Activated naive CD4-positive, alpha-beta T cell treated with anti-CD3 and anti-CD28 coated beads, Interleukin-2, amount 50 U/mL, for 72 hours (primary cell): ENCODE results near the gene GGTA1. TPM values are rescaled to one million over a fixed set of nuclear protein-coding genes. Genes with fewer than 3 reads are reported as not detected.
"Not testable (repeated sequence)": the region's sequence is repeated elsewhere in the genome, so short reads cannot be mapped to it uniquely, and the experiment has no call there.

Experiments used
- ATAC-seq, 2 donors: fragments of 150-1000 bp; cut with Tn5 transposase; 2 replicates each; pipeline ENCODE4 v1.10.0; 2021; ENCODE audit warnings: mild to moderate bottlenecking in 2 of 2, moderate library complexity in 2 of 2
- DNase-seq, 2 donors: peaks; one replicate each; pipeline ENCODE4 v3.0.0; 2021 to 2022; ENCODE audit warnings: low spot score in 2 of 2
- H3K27ac Mint-ChIP-seq, 2 donors: one replicate each; pipeline ENCODE4 v1.8.0; 2022; ENCODE audit warnings: mild to moderate bottlenecking in 2 of 2, mixed read lengths in 2 of 2
- H3K36me3 Mint-ChIP-seq, 2 donors: one replicate each; pipeline ENCODE4 v1.8.0; 2022; ENCODE audit warnings: mixed read lengths in 2 of 2
- H3K9me3 Mint-ChIP-seq, 2 donors: one replicate each; pipeline ENCODE4 v1.8.0; 2022; ENCODE audit warnings: mixed read lengths in 2 of 2
- total RNA-seq, 2 donors: library from RNA; stranded (reverse); gene quantifications; one replicate each; pipeline ENCODE4 v1.2.3, GENCODE V29; 2022

The GGTA1 gene
- total RNA-seq, 2 donors from 2014 or later, result not detected

DNA sequence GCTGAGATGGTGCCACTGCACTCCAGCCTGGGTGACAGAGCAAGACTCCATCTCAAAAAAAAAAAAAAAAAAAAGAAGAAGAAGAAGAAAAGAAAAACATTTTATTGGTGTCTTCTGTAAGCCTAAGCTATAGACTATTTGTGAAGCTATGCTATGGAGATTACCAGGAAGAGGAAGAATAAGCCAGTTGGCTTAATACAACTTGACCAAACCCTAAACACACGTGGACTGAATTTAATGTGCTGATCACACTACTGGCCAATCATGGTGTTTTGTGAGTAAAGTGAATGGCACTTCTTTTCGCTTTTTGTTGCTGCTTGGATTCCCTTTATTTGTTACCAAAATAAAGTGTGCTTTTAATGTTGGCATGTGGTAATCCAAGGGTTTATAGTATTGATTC is 49.9 kb downstream of the GGTA1 start:
- Mint-ChIP-seq H3K36me3 (no peaks in the 10 kb centered on the region), H3K9me3 (no peaks in the 10 kb centered on the region), H3K27ac (no peak overlapping the region)
- ATAC-seq (no peak), DNase-seq (no peak)

DNA sequence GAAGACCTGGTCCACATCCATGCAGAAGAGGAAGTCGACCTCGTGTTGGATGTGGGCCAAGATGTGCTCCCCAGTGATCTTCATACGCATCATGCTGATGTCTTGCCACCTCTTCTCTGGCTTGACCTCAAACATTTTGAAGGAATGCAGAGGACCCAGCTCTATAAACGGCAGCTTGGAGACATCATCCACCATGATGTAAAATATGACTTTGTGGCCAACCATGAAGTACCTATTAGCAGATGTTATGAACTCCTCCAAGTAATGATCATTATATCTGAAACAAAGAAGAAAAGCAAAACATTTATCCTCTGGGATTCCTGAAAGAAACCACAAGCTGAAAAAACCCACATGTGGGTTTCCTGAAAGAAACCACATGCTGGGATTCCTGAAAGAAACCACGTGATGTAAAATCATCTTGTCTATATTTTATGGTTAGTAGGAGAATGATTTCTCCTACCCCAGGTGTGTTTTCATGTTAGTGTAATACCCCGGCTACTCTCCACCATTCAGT is 52.3 kb downstream of the GGTA1 start:
- no peaks in the 10 kb centered on the region for H3K36me3 Mint-ChIP-seq
- ATAC-seq (no peak), DNase-seq (no peak)
- H3K27ac Mint-ChIP-seq, result no peak overlapping the region
- no peaks in the 10 kb centered on the region for H3K9me3 Mint-ChIP-seq

DNA sequence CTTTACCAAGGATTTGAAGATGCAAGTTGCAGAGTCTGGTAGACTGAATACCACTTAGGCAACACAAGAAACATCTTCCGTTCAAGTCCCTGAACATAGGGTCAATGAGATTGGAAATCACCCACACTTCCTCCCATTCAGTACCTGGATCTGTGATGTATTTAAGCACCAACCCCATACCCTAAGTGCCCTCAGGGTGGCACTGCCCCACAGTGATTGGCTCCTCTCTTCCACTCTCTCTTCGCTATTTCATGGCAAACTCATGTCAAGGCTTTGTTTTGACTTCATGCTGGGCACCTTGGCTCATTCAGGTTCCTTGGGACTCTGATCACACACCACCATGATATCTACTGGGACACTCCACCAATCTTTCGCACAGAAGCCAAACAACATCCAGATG is 53.7 kb downstream of the GGTA1 start:
- no peaks in the 10 kb centered on the region for H3K36me3 Mint-ChIP-seq
- no peak overlapping the region for H3K27ac Mint-ChIP-seq
- H3K9me3 Mint-ChIP-seq, result no peaks in the 10 kb centered on the region
- DNase-seq (no peak), ATAC-seq (peak in 1 of 2 donors; percentile 56)

DNA sequence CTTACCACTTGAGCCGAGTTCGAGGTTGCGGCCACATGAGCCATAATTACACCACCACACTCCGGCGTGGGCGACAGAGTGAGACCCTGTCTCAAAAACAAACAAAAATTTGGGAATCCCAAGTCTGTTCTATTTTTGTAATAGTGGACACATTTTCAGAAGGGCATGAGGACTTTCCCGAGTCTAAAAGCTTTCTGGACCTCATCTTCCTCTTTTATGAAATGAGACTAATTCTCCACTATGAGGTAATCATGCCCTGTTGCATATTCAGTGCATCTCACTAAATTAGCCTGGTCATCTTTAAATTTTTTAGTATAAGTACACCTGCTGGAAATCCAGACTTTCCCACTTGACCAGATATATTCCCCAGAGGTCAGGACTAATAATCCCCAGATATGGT is 55.7 kb downstream of the GGTA1 start:
- Mint-ChIP-seq H3K27ac (no peak overlapping the region), H3K9me3 (no peaks in the 10 kb centered on the region)

DNA sequence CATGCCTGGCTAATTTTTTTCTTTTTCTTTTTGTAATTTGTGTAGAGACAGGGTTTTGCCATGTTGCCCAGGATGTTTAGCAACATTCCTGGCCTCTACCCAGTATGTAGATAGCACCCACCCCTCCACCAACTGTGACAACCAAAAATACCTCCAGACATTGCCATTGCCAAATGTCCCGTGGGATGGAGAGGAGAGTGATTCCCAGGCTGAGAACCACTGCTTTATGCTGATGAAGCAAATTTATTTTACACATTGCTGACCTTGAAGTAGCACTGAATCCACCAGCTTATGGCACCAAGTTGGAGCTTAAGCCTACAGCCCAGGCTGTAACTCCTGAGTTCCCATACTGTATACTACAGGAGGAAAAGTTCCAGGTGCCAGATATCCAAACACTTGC is 58.5 kb downstream of the GGTA1 start:
- DNase-seq (no peak), ATAC-seq (no peak)
- Mint-ChIP-seq H3K9me3 (no peaks in the 10 kb centered on the region), H3K36me3 (no peaks in the 10 kb centered on the region), H3K27ac (no peak overlapping the region)

More for the DNA sequence above, 55.7 kb downstream of the GGTA1 start:
- ATAC-seq (no peak), DNase-seq (no peak)
- no peaks in the 10 kb centered on the region for H3K36me3 Mint-ChIP-seq

DNA sequence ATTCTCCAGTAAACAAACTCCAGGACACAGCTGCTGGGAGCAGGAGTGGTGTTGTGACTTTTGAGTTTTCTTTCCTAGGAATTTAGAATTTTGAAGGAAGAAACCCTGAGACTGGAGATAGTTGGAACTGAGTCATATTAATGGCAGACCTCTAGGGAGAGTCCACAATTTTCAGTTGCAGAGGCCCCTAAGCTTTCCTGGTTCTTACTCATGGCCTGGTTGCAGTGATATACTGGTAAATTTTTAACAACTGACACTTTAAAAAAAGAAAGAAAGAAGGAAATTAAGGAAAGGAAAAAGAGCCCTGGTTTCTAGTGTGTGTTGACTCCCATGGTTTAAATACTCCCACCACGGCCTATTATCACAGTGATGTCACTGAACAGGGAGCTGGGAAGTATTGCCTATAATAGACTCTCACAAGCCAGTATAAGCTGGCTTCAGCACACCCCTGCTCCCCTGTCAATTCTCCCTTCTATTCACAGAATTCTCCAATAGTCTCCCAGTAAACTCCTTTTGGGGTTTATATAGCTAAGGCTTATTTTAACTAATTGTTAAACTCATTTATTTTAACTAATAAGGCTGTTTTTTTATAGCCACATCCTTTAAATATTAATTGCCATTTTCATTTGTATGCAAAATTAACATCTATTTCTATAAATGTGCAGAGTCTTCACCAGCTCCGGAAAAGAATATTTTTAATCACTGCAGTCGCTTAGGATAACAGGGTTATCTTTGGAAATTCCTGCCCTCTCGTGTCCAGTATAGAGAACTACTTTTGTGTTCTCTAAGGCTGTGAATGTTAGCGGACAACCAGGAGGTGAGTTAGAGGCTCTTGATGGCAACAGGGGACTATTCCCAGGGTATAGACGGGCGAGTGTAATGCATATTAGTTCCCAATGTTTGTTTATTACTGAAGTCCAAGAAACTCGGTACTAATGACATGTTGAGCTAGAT is 59.7 kb downstream of the GGTA1 start:
- Mint-ChIP-seq H3K27ac (no peak overlapping the region), H3K9me3 (no peaks in the 10 kb centered on the region), H3K36me3 (no peaks in the 10 kb centered on the region)
- ATAC-seq, result no peak
- no peak for DNase-seq

DNA sequence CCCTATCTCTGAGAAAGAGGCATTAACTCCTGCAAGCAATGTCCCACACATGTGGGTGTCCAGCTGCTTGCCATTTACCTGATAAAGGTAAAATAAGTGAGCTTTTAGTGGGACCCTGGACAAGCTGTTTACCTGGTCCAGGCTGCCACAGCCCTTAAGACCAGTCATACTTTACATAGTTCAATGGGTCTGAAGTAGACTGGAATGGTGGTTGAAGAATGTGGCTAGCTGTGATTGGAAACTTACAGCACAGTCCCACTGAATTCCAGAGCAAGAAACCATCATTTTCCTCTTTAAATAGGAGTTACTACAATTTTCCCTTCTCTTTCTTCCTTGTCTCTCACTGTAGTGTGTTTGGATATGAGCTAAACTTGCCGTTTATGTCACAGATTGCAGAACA is 60.6 kb downstream of the GGTA1 start:
- H3K36me3 Mint-ChIP-seq, result no peaks in the 10 kb centered on the region
- no peaks in the 10 kb centered on the region for H3K9me3 Mint-ChIP-seq
- no peak overlapping the region for H3K27ac Mint-ChIP-seq
- DNase-seq (no peak), ATAC-seq (no peak)

DNA sequence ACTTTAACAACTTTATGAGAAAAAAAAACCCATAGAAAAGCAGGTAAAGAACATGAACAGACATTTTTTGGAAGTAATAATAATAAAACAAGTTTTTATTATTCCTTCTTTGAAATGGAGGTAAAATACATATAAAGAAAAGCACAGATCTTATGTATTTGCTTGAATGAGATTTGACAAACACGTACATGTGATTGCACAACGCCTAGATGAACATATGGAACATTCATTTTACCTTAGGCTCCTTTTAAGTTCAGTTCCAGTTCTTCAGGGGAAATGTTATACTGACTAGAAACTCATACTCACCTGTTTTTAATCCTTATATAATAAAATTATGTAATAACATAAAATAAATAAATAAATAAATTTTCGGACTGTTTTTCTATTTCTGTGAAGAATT is 61.8 kb downstream of the GGTA1 start:
- DNase-seq (no peak), ATAC-seq (no peak)
- Mint-ChIP-seq H3K9me3 (no peaks in the 10 kb centered on the region), H3K27ac (no peak overlapping the region), H3K36me3 (no peaks in the 10 kb centered on the region)

DNA sequence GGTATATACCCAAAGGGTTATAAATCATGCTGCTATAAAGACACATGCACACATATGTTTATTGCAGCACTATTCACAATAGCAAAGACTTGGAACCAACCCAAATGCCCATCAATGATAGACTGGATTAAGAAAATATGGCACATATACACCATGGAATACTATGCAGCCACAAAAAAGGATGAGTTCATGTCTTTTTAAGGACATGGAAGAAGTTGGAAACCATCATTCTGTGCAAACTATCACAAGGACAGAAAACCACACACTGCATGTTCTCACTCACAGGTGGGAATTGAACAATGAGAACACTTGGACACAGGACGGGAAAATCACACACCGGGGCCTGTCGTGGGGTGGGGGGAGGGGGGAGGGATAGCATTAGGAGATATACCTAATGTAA is 62.6 kb downstream of the GGTA1 start:
- H3K36me3 Mint-ChIP-seq, ATAC-seq, DNase-seq, H3K27ac Mint-ChIP-seq, H3K9me3 Mint-ChIP-seq: not testable (repeated sequence)

DNA sequence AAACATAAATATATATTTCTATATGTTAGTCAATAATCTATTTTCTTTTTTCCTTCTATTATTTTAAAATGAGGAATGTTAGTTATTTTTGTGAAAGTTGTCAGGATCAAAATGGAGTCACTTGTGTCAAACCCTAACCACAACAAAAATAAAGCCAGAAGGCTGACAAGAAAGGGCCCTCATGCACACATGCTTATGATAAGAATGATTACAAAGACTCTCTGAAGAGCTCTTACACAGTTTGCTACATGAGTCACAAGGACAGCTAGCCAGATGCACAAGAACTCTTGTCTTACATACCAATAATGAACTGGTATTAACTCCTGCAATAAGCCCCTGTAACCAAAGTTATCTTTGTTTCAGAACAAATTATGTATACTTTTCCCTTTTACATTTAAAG is 64.7 kb downstream of the GGTA1 start:
- H3K27ac Mint-ChIP-seq, result no peak overlapping the region
- no peak for DNase-seq
- no peaks in the 10 kb centered on the region for H3K36me3 Mint-ChIP-seq
- no peaks in the 10 kb centered on the region for H3K9me3 Mint-ChIP-seq
- no peak for ATAC-seq

DNA sequence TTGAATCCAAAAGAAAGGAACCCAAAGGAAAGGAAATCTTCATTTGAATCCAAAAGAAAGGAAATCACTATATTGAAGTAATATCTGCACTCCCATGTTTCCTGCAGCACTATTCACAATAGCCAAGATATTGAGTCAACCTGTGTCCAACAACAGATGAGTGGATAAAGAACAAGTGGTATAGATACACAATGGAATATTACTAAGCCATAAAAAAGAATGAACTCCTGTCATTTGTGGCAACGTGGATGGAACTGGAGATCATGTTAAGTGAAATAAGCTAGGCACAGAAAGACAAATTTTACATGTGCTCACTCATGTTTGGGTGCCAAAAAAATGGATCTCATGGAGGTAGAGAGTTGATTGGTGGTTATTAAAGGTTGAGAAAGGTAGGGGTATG is 71.7 kb downstream of the GGTA1 start:
- peaks cover 4 to 9% of the 10 kb centered on the region in 2 donors for H3K36me3 Mint-ChIP-seq
- H3K9me3 Mint-ChIP-seq, result peaks cover 0 to 4% of the 10 kb centered on the region in 2 donors
- ATAC-seq (no peak), DNase-seq (no peak)
- H3K27ac Mint-ChIP-seq, result no peak overlapping the region

DNA sequence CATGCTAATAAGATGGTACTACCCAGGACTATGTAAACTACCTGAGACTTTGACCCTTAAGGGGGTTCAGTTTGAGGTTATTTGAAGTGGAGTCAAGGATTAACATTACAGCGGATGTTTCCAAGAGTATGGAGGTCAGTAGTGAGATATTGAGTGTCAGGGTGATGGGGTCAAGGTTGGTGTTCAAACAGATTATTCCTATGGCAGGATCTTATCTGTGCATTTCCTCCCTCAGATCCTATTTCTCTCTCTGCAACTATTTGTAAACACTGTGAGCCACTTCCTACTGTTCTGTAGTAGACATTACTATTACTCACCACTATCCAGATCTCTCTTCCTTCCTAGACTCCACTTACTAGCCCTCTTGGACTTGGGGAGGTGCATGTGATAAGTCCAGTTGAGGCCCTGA is 75.6 kb downstream of the GGTA1 start:
- no peak for ATAC-seq
- peaks cover 0 to 4% of the 10 kb centered on the region in 2 donors for H3K9me3 Mint-ChIP-seq
- H3K36me3 Mint-ChIP-seq, result peaks cover 12 to 16% of the 10 kb centered on the region in 2 donors
- H3K27ac Mint-ChIP-seq, result no peak overlapping the region
- DNase-seq, result no peak

DNA sequence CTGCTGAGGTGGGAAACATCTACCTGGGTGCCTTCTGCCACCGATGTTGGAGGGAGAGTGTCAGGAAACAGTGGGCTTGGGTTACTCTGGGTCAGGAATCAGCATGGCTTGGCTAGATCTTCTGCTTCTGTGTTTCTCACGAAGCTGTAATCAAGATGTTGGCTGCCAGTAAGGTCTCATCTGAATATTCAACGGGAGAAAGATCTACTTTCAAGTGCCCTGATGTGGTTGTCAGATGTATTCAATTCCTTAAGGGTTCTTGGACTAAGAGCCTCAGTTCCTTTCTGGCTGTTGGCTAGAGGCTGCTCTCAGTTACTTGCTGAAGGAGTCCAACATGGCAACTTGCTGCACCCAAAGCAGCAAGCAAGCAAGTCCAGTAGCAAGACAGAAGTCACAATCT is 87.7 kb downstream of the GGTA1 start:
- ATAC-seq (no peak), DNase-seq (no peak)
- Mint-ChIP-seq H3K9me3 (no peaks in the 10 kb centered on the region), H3K27ac (no peak overlapping the region), H3K36me3 (no peaks in the 10 kb centered on the region)

DNA sequence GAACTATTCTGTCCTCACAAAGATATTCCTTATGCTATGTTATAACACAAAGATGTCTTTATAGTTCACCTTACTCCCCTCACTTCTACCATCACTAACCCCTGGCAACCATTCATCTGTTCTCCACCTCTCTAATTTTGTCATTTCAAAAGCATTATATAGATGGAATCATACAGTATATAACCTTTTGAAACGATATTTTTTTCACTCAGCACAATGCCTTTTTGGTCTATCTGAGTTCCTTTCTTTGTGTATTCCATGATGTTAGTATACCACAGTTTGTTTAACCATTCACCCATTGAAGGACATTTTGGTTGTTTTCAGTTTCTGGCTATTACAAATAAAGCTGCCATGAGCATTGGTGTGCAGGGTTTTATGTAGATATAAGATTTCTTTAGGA is 93.7 kb downstream of the GGTA1 start:
- Mint-ChIP-seq H3K36me3 (no peaks in the 10 kb centered on the region), H3K9me3 (peaks cover 3 to 4% of the 10 kb centered on the region in 2 donors), H3K27ac (no peak overlapping the region)
- no peak for ATAC-seq
- DNase-seq, result no peak

Other genes starting within 250 kb of the GGTA1 start
- gene GSN, start 231.7 kb downstream of the GGTA1 start, total RNA-seq, result 1 to 10 TPM; 3.5 to 5.8 TPM
- gene STOM, start 129.6 kb downstream of the GGTA1 start, total RNA-seq, result 10 to 100 TPM; 19.9 to 53.5 TPM
- under 1 TPM; 0.06 to 0.18 TPM for gene DAB2IP, start 151.8 kb upstream of the GGTA1 start, total RNA-seq